IPS-18a (cell line): ENCODE measurements around the gene CELF5.
"Not testable (repeated sequence)": the region's sequence is repeated elsewhere in the genome, so short reads cannot be mapped to it uniquely, and the experiment has no call there.

ENCODE experiments used
- H3K27ac ChIP-seq: one replicate; pipeline ENCODE4 v1.5.1; 2013; ENCODE audit warnings: low read length
- H3K27me3 ChIP-seq: one replicate; pipeline ENCODE4 v1.6.1; 2013; ENCODE audit warnings: mild to moderate bottlenecking, low read length; ENCODE audit not compliant: control insufficient read depth, insufficient read depth
- H3K36me3 ChIP-seq: one replicate; pipeline ENCODE4 v1.6.1; 2013; ENCODE audit warnings: low read depth, low read length; ENCODE audit not compliant: control insufficient read depth
- H3K4me1 ChIP-seq: one replicate; pipeline ENCODE4 v1.6.1; 2013; ENCODE audit warnings: low read depth, low read length; ENCODE audit not compliant: control insufficient read depth
- H3K4me3 ChIP-seq: one replicate; pipeline ENCODE4 v1.5.1; 2013; ENCODE audit warnings: low read length
- H3K9ac ChIP-seq: one replicate; pipeline ENCODE4 v1.6.1; 2013; ENCODE audit warnings: mild to moderate bottlenecking, low read length, moderate library complexity
- H3K9me3 ChIP-seq: one replicate; pipeline ENCODE4 v1.6.1; 2013; ENCODE audit warnings: low read depth, low read length; ENCODE audit not compliant: control insufficient read depth

Gene CELF5

GRCh38 chr19:3204646-3205275, 19.7 kb upstream of the CELF5 start:
- peaks cover 25% of the 10 kb centered on the region for H3K36me3 ChIP-seq

GRCh38 chr19:3206216-3206953, 18.1 kb upstream of the CELF5 start:
- no peaks in the 10 kb centered on the region for H3K27me3 ChIP-seq
- no peaks in the 10 kb centered on the region for H3K4me1 ChIP-seq
- H3K9me3 ChIP-seq = no peaks in the 10 kb centered on the region
- peaks cover 25% of the 10 kb centered on the region for H3K36me3 ChIP-seq
- H3K9ac ChIP-seq = no peak overlapping the region
- no peak overlapping the region for H3K27ac ChIP-seq
- H3K4me3 ChIP-seq = no peak overlapping the region

More at GRCh38 chr19:3204646-3205275, 19.7 kb upstream of the CELF5 start:
- H3K27me3 ChIP-seq = no peaks in the 10 kb centered on the region
- H3K4me3 ChIP-seq = no peak overlapping the region
- no peak overlapping the region for H3K9ac ChIP-seq
- H3K4me1 ChIP-seq = no peaks in the 10 kb centered on the region
- H3K9me3 ChIP-seq = no peaks in the 10 kb centered on the region
- no peak overlapping the region for H3K27ac ChIP-seq

DNA sequence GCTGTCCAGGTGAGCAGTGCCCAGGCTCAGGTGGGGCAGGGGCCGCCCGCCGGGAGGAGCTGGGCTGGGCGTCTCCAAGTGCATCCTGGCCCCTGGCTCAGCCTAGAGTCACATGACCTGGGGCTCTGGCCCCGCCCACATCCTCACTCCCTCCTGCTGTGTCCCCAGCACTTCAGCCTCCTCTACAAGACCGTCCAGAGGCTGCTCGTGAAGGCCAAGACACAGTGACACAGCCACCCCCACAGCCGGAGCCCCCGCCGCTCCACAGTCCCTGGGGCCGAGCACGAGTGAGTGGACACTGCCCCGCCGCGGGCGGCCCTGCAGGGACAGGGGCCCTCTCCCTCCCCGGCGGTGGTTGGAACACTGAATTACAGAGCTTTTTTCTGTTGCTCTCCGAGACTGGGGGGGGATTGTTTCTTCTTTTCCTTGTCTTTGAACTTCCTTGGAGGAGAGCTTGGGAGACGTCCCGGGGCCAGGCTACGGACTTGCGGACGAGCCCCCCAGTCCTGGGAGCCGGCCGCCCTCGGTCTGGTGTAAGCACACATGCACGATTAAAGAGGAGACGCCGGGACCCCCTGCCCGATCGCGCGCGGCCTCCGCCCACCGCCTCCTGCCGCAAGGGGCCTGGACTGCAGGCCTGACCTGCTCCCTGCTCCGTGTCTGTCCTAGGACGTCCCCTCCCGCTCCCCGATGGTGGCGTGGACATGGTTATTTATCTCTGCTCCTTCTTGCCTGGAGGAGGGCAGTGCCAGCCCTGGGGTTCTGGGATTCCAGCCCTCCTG, 16.8 kb upstream of the CELF5 start:
- Histone ChIP-seq H3K9me3 (no peaks in the 10 kb centered on the region), H3K4me3 (no peak overlapping the region), H3K36me3 (peaks cover 20% of the 10 kb centered on the region), H3K4me1 (no peaks in the 10 kb centered on the region), H3K27me3 (no peaks in the 10 kb centered on the region), H3K9ac (no peak overlapping the region), H3K27ac (no peak overlapping the region)

DNA sequence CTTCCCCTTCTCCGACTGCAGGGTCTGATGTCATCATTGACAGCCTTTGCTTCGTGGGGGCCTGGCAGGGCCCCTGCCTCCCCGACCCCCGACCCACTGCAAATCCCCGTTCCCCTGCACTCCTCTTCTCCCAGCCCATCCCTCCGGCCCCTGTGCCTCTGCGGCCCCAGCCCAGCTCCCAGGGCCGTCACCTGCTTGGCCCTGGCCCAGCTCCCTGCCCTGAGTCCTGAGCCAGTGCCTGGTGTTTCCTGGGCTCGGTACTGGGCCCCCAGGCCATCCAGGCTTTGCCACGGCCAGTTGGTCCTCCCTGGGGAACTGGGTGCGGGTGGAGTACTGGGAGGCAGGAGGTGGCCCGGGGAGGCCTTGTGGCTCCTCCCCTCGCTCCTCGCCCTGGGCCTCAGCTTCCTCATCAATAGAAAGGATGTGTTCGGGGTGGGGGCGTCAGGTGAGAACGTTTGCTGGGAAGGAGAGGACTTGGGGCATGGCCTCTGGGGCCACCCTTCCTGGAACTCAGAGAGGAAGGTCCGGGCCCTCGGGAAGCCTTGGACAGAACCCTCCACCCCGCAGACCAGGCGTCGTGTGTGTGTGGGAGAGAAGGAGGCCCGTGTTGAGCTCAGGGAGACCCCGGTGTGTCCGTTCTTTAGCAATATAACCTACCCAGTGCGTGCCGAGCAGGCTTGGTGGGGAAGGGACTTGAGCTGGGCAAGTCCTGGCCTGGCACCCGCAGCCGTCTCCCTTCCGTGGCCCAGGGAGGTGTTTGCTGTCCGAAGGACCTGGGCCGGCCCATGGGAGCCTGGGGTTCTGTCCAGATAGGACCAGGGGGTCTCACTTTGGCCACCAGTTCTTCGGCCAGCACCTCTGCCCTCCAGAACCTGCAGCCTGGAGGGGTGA, 15.9 kb upstream of the CELF5 start:
- Histone ChIP-seq H3K9me3 (no peaks in the 10 kb centered on the region), H3K4me3 (no peak overlapping the region), H3K36me3 (peaks cover 20% of the 10 kb centered on the region), H3K9ac (no peak overlapping the region), H3K4me1 (no peaks in the 10 kb centered on the region), H3K27ac (no peak overlapping the region), H3K27me3 (no peaks in the 10 kb centered on the region)

GRCh38 chr19:3210347-3211017, 14.0 kb upstream of the CELF5 start:
- Histone ChIP-seq H3K9me3 (no peaks in the 10 kb centered on the region), H3K4me1 (no peaks in the 10 kb centered on the region), H3K4me3 (no peak overlapping the region), H3K27me3 (no peaks in the 10 kb centered on the region), H3K36me3 (peaks cover 18% of the 10 kb centered on the region), H3K27ac (no peak overlapping the region), H3K9ac (no peak overlapping the region)

GRCh38 chr19:3211191-3211590, 13.3 kb upstream of the CELF5 start:
- Histone ChIP-seq H3K4me3 (no peak overlapping the region), H3K27ac (no peak overlapping the region), H3K9ac (no peak overlapping the region), H3K36me3 (peaks cover 14% of the 10 kb centered on the region), H3K4me1 (no peaks in the 10 kb centered on the region), H3K27me3 (no peaks in the 10 kb centered on the region), H3K9me3 (no peaks in the 10 kb centered on the region)

GRCh38 chr19:3213159-3213558, 11.3 kb upstream of the CELF5 start:
- H3K9ac ChIP-seq = no peak overlapping the region
- no peaks in the 10 kb centered on the region for H3K9me3 ChIP-seq
- H3K4me1 ChIP-seq = no peaks in the 10 kb centered on the region
- H3K27ac ChIP-seq = no peak overlapping the region
- H3K36me3 ChIP-seq = peaks cover 2% of the 10 kb centered on the region
- no peak overlapping the region for H3K4me3 ChIP-seq
- H3K27me3 ChIP-seq = no peaks in the 10 kb centered on the region

DNA sequence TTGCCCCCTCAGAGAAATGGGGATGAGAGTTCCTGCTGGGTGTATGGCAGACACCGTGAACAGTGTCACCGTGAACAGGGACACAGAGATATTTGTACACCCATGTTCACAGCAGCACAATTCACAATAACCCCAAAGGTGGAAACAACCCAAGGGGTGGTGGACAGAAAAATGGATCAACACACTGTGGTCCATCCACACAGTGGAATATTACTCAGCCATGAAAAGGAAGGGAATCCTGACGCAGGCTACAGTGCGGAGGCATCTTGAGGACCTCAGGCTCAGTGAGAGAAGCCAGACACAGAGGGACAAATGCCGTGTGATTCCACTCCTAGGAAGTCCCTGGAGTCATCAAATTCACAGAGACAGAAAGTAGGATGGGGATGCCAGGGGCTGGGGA, 7.6 kb upstream of the CELF5 start:
- H3K4me3 ChIP-seq = no peak overlapping the region
- no peak overlapping the region for H3K27ac ChIP-seq
- H3K36me3 ChIP-seq = no peaks in the 10 kb centered on the region
- H3K27me3 ChIP-seq = no peaks in the 10 kb centered on the region
- no peak overlapping the region for H3K9ac ChIP-seq
- H3K4me1 ChIP-seq = no peaks in the 10 kb centered on the region
- no peaks in the 10 kb centered on the region for H3K9me3 ChIP-seq

DNA sequence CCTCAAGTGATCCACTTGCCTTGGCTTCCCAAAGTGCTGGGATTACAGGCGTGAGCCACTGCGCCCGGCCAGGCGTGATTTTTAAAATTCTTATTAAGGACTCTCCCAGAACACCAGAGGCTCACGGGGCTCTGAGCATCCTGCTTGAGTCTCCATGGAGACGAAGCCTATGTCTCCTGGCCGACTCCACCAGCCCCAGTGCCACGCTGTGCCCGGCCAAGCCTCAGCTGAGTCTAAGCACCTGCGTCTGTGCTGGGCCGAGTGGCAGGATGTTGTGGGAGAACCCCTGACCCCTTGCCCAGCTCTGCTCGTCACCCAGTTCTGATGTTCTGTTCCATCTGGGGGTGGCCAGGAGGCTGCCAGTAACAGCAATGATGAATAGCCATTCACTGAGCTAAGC, 3.9 kb upstream of the CELF5 start:
- Histone ChIP-seq H3K36me3 (no peaks in the 10 kb centered on the region), H3K27ac (no peak overlapping the region), H3K9ac (no peak overlapping the region), H3K4me3 (no peak overlapping the region), H3K27me3 (no peaks in the 10 kb centered on the region), H3K9me3 (no peaks in the 10 kb centered on the region), H3K4me1 (no peaks in the 10 kb centered on the region)

DNA sequence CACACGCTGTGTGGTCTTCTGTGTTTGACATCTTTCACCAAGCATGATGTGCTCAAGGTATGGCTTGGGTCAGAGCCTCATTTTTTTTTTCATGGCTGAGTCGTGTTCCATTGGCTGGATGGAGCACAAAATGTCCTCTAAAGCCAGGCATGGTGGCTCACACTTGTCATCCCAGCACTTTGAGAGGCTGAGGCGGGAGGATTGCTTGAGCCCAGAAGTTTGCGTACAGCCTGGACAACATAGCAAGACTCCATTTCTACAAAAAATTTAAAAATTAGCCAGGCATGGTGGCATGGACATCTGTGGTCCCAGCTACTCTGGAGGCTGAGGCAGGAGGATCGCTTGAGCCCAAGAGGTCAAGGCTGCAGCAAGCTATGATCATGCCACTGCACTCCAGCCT, 2.9 kb upstream of the CELF5 start:
- not testable (repeated sequence) for H3K27me3 ChIP-seq, H3K27ac ChIP-seq, H3K36me3 ChIP-seq, H3K4me1 ChIP-seq, H3K9ac ChIP-seq, H3K9me3 ChIP-seq, H3K4me3 ChIP-seq

GRCh38 chr19:3222709-3223108, 1.8 kb upstream of the CELF5 start:
- Histone ChIP-seq H3K27ac (no peak overlapping the region), H3K9ac (no peak overlapping the region), H3K36me3 (no peaks in the 10 kb centered on the region), H3K4me1 (no peaks in the 10 kb centered on the region), H3K9me3 (no peaks in the 10 kb centered on the region), H3K4me3 (no peak overlapping the region), H3K27me3 (no peaks in the 10 kb centered on the region)
